HFFc6 (cell line): ENCODE results near the gene EXOC4. TPM values are rescaled to one million over a fixed set of nuclear protein-coding genes. Genes with fewer than 3 reads are reported as not detected.

Experiments used
- DNase-seq: peaks from one replicate; pipeline ENCODE4 v3.0.0-alpha.2; 2018
- H3K27ac Mint-ChIP-seq: 2 replicates; pipeline ENCODE4 v1.8.0; 2020; ENCODE audit warnings: mild to moderate bottlenecking, mixed read lengths
- H3K27me3 Mint-ChIP-seq: 2 replicates; pipeline ENCODE4 v1.8.0; 2021; ENCODE audit warnings: mild to moderate bottlenecking, moderate library complexity, mixed read lengths; ENCODE audit not compliant: insufficient read depth
- H3K36me3 Mint-ChIP-seq: 2 replicates; pipeline ENCODE4 v1.8.0; 2021; ENCODE audit warnings: low read depth, mixed read lengths
- H3K4me1 Mint-ChIP-seq: 2 replicates; pipeline ENCODE4 v1.8.0; 2020; ENCODE audit warnings: low read depth, mixed read lengths
- H3K4me3 Mint-ChIP-seq: 2 replicates; pipeline ENCODE4 v1.8.0; 2020; ENCODE audit warnings: mild to moderate bottlenecking, moderate library complexity, mixed read lengths
- H3K9me3 Mint-ChIP-seq: 2 replicates; pipeline ENCODE4 v1.8.0; 2020; ENCODE audit warnings: mild to moderate bottlenecking, mixed read lengths
- CTCF ChIP-seq: fragments of 200-600 bp; sonication (generic); IDR thresholded peaks from 2 replicates; pipeline ENCODE4 v1.5.0; 2021; ENCODE audit warnings: antibody characterized with exemption, mild to moderate bottlenecking
- total RNA-seq, 6 experiments: library from RNA; stranded (reverse); fragmentation: NEBNext Ultra II Directional; extraction: Animal tissue kit (Norgen Biotek cat#: 25700); gene quantifications; 2 replicates in 1 of 6; 3 replicates in 5 of 6; pipeline ENCODE4 v1.2.3, GENCODE V29; 2021

EXOC4 gene
- total RNA-seq, 6 experiments from 2014 or later: 57.6 to 67.6 (median 61.4) TPM

- H3K27ac Mint-ChIP-seq: no peak overlapping the region
- H3K27me3 Mint-ChIP-seq: no peaks in the 10 kb centered on the region
- TF ChIP-seq CTCF: no peak
- no peak for DNase-seq
- peaks cover 34% of the 10 kb centered on the region for H3K36me3 Mint-ChIP-seq
- peaks cover 16% of the 10 kb centered on the region for H3K4me1 Mint-ChIP-seq
- H3K9me3 Mint-ChIP-seq: peaks cover 15% of the 10 kb centered on the region
- no peak overlapping the region for H3K4me3 Mint-ChIP-seq
Measured at GRCh38 chr7:133919810-133920209, 666.9 kb downstream of the EXOC4 start.

GRCh38 chr7:133921635-133922182 is 668.8 kb downstream of the EXOC4 start:
- H3K36me3 Mint-ChIP-seq: peaks cover 34% of the 10 kb centered on the region
- no peak overlapping the region for H3K27ac Mint-ChIP-seq
- DNase-seq: no peak
- no peaks in the 10 kb centered on the region for H3K27me3 Mint-ChIP-seq
- H3K9me3 Mint-ChIP-seq: peaks cover 15% of the 10 kb centered on the region
- H3K4me3 Mint-ChIP-seq: no peak overlapping the region
- peaks cover 16% of the 10 kb centered on the region for H3K4me1 Mint-ChIP-seq
- TF ChIP-seq CTCF: no peak

- Mint-ChIP-seq H3K4me1 (peaks cover 14% of the 10 kb centered on the region), H3K27me3 (no peaks in the 10 kb centered on the region), H3K27ac (no peak overlapping the region), H3K9me3 (peaks cover 15% of the 10 kb centered on the region), H3K4me3 (no peak overlapping the region), H3K36me3 (peaks cover 30% of the 10 kb centered on the region)
- TF ChIP-seq CTCF: no peak
- no peak for DNase-seq
Measured at GRCh38 chr7:133923974-133924373, 671.1 kb downstream of the EXOC4 start.

GRCh38 chr7:133931053-133931452 is 678.2 kb downstream of the EXOC4 start:
- Mint-ChIP-seq H3K4me3 (no peak overlapping the region), H3K9me3 (no peaks in the 10 kb centered on the region), H3K27ac (no peak overlapping the region), H3K27me3 (no peaks in the 10 kb centered on the region), H3K36me3 (no peaks in the 10 kb centered on the region), H3K4me1 (peaks cover 24% of the 10 kb centered on the region)
- no peak for TF ChIP-seq CTCF
- no peak for DNase-seq

GRCh38 chr7:133932591-133932990 is 679.7 kb downstream of the EXOC4 start:
- no peak overlapping the region for H3K4me3 Mint-ChIP-seq
- no peaks in the 10 kb centered on the region for H3K27me3 Mint-ChIP-seq
- peaks cover 37% of the 10 kb centered on the region for H3K4me1 Mint-ChIP-seq
- no peak for DNase-seq
- H3K27ac Mint-ChIP-seq: no peak overlapping the region
- TF ChIP-seq CTCF: no peak
- no peaks in the 10 kb centered on the region for H3K36me3 Mint-ChIP-seq
- no peaks in the 10 kb centered on the region for H3K9me3 Mint-ChIP-seq
